Measurements from ENCODE around the gene TCERG1. TPM values are rescaled to one million over a fixed set of nuclear protein-coding genes. Genes with fewer than 3 reads are reported as not detected.
A peak's percentile ranks its signal among the peaks of the same experiment; 100 is the strongest.

Gene TCERG1
- total RNA-seq = 146 and 155 TPM in 2 replicates

DNA sequence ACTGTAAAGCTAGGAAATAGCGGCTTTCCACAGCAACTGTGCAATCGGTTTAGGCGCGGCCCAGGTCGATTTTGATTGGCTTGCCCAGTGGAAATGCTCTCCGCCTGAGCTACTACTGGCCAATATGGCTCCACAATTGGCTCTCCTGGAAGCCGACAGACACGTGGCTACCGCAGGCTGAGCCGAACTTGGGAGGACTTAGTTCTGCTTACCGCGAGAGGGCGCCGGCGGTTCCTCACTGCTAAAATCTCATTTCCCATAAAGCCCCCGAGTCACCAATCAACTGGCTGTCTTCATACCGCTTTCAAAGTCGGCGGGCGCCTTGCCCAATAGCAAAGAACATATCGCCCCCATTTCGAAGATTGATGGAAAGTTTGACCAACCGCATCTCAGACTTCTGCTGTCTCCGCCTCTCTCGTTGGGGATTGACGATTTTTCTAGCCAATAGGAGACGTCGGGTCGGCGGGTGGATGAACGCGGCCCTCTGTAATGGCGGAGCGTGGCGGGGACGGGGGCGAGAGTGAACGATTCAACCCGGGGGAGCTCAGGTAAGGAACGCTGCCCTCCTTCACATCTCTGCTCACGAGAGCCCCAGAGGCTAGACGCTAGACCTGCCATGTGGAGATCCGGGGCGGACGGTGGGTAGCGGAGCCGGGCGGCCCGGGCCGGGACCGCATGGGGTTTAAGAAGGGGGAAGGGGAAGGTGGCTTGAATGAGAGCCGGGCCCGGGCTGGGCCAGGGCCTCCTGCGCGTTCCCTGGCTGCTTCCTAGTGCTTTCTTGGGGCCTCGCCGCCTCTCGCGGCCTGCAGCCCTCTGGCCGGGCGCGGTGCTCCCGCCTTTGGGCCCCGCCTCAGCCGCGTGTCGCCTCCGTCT lies at the start of gene TCERG1:
TSS of gene TCERG1 (plus strand) at position 473 of the 873 bp plus-strand sequence. CDS start at position 490, 17 bp downstream.
- Mint-ChIP-seq H3K9me3 (no peaks in the 10 kb centered on the region), H3K27me3 (peaks cover 3% of the 10 kb centered on the region), H3K36me3 (ENCODE audit: low read depth) (peaks cover 16% of the 10 kb centered on the region), H3K27ac (peak within 1 kb of the TSS; percentile 100), H3K4me3 (peak within 1 kb of the TSS; percentile 100), H3K4me1 (peaks cover 27% of the 10 kb centered on the region)
- DNase-seq = peak; percentile 99
- intact Hi-C loops (cut with micrococcal nuclease) = loop anchor here (1.0 kb wide), 2 partner anchors 244 to 265 kb away; partner anchors contain the start of genes LARS1 and RBM27

DNA sequence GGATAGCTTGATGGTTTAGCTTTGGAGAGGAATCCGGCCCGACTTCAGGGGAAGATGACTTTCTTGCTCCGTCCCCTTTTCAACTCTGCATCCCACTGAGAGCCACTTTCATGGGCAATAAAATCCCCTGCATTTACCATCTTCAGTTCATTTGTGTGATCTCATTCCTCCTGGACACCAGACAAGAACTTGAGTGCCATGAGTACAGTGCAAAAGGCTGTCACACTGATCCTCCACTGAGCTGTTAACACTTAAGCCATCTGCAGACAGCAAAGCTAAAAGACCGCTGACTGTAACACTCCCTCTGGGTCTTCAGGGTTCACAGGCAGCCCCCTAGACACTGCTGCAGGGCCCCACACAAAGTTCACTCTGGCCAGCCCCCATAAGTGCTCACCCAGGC lies 48.3 kb upstream of the TCERG1 start:
- Mint-ChIP-seq H3K4me1 (no peaks in the 10 kb centered on the region), H3K27me3 (peaks cover 26% of the 10 kb centered on the region), H3K27ac (no peak overlapping the region), H3K4me3 (no peak overlapping the region), H3K36me3 (ENCODE audit: low read depth) (no peaks in the 10 kb centered on the region), H3K9me3 (no peaks in the 10 kb centered on the region)
- intact Hi-C loops (cut with micrococcal nuclease) = no loop called here
- no peak for DNase-seq

DNA sequence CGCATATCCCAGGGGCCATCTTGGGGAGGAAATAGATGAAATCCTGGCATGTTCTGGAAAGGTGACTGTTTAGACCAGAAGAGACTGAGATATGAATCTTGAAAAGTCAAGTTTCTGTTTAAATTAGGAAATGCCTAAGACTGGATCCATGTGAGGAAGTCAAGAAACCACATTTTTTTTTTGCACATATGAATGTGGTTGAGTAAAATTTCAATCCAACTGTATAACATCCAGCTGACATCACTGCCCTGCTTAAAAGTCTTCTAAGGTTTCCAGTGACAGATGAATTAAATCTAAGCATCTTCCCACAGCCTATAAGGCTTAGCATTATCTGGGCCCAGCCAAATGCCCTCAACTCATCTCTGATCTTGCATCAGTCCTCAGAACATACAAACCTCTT lies 47.7 kb upstream of the TCERG1 start:
- intact Hi-C loops (cut with micrococcal nuclease) = no loop called here

DNA sequence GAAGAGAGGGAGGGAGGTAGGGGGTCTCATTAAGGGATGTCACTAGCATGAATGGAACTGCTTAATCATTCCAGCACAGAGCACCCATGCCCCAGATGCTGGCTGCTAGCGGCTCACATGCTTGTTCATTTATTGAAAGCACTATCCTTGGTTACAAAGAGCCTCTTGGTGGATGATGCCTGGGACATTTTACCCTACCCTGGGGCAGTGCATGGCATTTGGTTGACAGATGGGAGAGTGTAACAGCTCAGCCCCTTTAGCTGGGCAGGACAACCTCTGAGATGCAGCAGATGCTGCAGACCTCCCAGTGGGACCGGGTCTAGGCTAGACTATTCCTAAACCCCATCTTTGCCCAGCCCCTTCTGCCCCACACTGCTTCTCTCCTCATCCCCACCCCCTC lies 46.9 kb upstream of the TCERG1 start:
- H3K27me3 Mint-ChIP-seq = peaks cover 24% of the 10 kb centered on the region
- no peak overlapping the region for H3K4me3 Mint-ChIP-seq
- no peak overlapping the region for H3K27ac Mint-ChIP-seq
- intact Hi-C loops (cut with micrococcal nuclease) = no loop called here
- no peaks in the 10 kb centered on the region for H3K9me3 Mint-ChIP-seq
- no peak for DNase-seq
- no peaks in the 10 kb centered on the region for H3K4me1 Mint-ChIP-seq
- H3K36me3 Mint-ChIP-seq (ENCODE audit: low read depth) = no peaks in the 10 kb centered on the region

More for the DNA sequence above, 47.7 kb upstream of the TCERG1 start:
- DNase-seq = no peak
- H3K4me1 Mint-ChIP-seq = no peaks in the 10 kb centered on the region
- peaks cover 28% of the 10 kb centered on the region for H3K27me3 Mint-ChIP-seq
- no peaks in the 10 kb centered on the region for H3K9me3 Mint-ChIP-seq
- H3K4me3 Mint-ChIP-seq = no peak overlapping the region
- no peaks in the 10 kb centered on the region for H3K36me3 Mint-ChIP-seq (ENCODE audit: low read depth)
- no peak overlapping the region for H3K27ac Mint-ChIP-seq

DNA sequence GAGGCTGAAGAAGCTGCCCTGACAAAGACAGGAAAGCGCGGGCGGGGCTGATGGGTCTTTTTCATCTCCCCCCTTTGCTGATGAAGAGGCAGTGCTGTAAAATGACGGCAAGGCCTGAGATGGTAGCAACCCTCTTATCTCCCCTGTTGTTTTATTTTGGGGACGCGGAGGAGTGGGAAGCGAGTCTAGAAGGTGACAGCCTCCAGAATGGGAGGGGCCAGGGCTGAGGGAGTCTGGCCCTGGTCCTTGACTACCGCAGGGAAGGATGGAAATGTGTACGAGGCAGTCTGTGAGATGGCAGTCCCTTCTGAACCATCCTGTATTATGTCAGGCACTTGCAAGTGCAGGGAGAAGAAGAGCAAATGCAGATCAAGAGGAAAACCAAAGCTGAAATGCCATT lies 46.1 kb upstream of the TCERG1 start:
- no peaks in the 10 kb centered on the region for H3K9me3 Mint-ChIP-seq
- H3K4me1 Mint-ChIP-seq = no peaks in the 10 kb centered on the region
- no peak overlapping the region for H3K27ac Mint-ChIP-seq
- peaks cover 24% of the 10 kb centered on the region for H3K27me3 Mint-ChIP-seq
- no peak for DNase-seq
- intact Hi-C loops (cut with micrococcal nuclease) = no loop called here
- no peaks in the 10 kb centered on the region for H3K36me3 Mint-ChIP-seq (ENCODE audit: low read depth)
- H3K4me3 Mint-ChIP-seq = no peak overlapping the region

DNA sequence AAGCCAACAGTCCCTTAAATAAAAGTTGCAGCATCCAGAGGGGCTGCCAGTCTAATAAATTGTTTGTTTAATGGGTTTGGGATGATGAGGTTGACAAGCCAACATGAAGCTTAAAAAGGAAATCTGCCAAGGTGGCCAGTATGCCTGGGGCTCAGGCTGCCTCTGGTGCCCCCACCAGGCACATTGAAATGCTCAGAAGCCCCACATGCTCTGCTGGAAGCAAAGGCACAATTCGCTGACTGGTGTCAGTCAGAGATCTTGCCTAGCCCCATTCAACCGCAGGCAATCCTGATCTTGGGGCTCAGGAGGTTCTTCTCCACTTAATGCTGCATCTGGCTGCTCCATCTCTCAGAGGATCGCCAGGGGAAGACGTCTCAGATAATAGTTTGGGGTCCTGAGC lies 44.2 kb upstream of the TCERG1 start:
- Mint-ChIP-seq H3K4me1 (no peaks in the 10 kb centered on the region), H3K36me3 (ENCODE audit: low read depth) (no peaks in the 10 kb centered on the region), H3K4me3 (no peak overlapping the region), H3K27ac (no peak overlapping the region), H3K9me3 (no peaks in the 10 kb centered on the region), H3K27me3 (peaks cover 21% of the 10 kb centered on the region)
- intact Hi-C loops (cut with micrococcal nuclease) = no loop called here
- DNase-seq = no peak

DNA sequence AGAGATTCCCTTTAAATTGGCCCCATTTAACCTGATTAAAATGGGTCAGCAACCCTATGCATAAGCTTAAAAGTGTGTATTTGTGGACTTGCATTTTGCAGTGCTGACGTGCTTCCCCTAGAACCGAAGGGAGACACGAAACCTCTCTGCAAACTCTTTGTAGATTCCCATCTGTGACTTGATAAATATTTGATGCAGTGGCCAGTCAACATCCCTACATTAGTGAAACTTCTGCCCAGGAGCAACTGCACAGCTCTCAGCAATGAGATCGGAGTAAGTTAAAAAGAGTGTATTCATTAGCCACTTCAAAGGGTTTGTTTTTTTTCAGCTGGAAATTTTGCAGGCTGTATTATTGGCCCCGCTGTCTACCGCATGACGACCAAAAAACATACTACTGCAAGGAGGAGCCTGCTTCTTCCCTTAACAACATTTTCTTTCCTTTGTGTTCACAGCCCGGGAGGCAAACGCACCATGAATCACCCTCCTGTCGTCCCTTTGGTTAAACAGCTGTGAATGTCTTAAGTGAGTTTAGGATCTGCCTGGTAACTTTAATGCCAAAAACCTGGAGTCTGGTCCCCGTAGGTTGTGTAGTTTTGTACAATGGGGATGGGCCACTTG lies 38.0 kb upstream of the TCERG1 start:
- Mint-ChIP-seq H3K9me3 (no peaks in the 10 kb centered on the region), H3K4me1 (no peaks in the 10 kb centered on the region), H3K36me3 (ENCODE audit: low read depth) (no peaks in the 10 kb centered on the region), H3K4me3 (no peak overlapping the region), H3K27me3 (peaks cover 10% of the 10 kb centered on the region), H3K27ac (no peak overlapping the region)
- DNase-seq = no peak
- intact Hi-C loops (cut with micrococcal nuclease) = no loop called here

DNA sequence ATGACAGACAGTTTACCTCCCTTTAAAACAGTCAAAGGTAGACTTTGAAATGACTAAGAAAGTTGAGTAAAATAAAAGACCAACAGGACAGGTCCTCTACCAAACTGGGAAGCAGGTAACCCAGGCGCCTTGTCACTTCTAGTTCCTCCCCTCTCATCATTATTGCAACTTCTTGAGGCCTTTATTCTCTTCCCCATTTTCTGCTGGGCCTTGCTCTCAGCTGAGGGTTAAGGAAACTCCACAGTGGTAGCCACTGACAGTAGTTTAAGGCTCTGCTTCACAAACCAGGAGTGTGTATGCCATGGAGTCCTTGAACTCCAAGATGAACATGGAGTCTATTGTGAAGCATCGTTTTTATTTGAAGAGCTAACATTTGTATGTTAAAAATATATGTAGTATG lies 36.9 kb upstream of the TCERG1 start:
- no peak overlapping the region for H3K4me3 Mint-ChIP-seq
- intact Hi-C loops (cut with micrococcal nuclease) = no loop called here
- H3K27me3 Mint-ChIP-seq = peaks cover 11% of the 10 kb centered on the region
- H3K9me3 Mint-ChIP-seq = no peaks in the 10 kb centered on the region
- no peak overlapping the region for H3K27ac Mint-ChIP-seq
- DNase-seq = no peak
- no peaks in the 10 kb centered on the region for H3K4me1 Mint-ChIP-seq
- H3K36me3 Mint-ChIP-seq (ENCODE audit: low read depth) = no peaks in the 10 kb centered on the region

DNA sequence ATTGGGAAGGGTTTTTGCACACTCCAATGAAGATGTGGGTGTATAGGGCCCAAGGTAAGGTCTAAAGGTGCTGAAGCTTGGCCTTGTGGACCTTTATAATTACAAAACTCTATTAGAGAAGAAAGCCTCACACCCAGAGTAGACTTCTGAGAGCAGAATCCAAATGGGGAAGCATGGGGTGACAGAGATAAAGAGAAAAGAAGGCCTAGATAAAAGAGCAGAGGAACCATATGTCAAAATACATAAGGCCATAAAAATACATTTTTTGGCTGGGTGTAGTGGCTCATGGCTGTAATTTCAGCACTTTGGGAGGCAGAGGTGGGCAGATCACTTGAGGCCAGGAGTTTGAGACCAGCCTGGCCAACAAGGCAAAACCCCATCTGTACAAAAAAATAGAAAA lies 27.4 kb upstream of the TCERG1 start:
- no peak overlapping the region for H3K27ac Mint-ChIP-seq
- intact Hi-C loops (cut with micrococcal nuclease) = no loop called here

DNA sequence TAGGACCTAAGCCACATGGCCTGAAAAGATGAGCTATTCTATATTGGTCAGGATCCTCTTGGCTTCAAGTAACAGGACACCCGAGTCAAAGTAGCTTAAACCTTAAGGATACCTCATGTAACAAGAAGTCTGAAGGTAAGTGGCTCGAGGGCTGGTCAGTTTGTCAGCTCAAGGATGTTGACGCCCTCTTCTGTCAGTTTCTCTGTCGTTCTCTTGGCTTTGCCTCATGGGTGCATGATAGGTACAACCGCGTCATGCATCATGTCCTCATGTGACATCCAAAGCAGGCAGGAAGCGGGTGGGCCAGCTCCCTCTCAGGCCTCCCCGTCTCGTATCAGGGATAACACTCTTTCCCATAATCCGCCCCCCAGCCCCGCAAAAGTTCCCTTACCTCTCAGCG lies 22.1 kb upstream of the TCERG1 start:
- H3K4me1 Mint-ChIP-seq = peaks cover 6% of the 10 kb centered on the region
- H3K27ac Mint-ChIP-seq = no peak overlapping the region
- no peak for DNase-seq
- peaks cover 5% of the 10 kb centered on the region for H3K27me3 Mint-ChIP-seq
- H3K4me3 Mint-ChIP-seq = no peak overlapping the region
- no peaks in the 10 kb centered on the region for H3K9me3 Mint-ChIP-seq
- intact Hi-C loops (cut with micrococcal nuclease) = loop anchor here (5.0 kb wide), 1 partner anchor 728 kb away; no protein-coding TSS in a partner anchor
- H3K36me3 Mint-ChIP-seq (ENCODE audit: low read depth) = no peaks in the 10 kb centered on the region

More for the DNA sequence above, 27.4 kb upstream of the TCERG1 start:
- Mint-ChIP-seq H3K4me1 (no peaks in the 10 kb centered on the region), H3K4me3 (no peak overlapping the region), H3K9me3 (no peaks in the 10 kb centered on the region), H3K36me3 (ENCODE audit: low read depth) (no peaks in the 10 kb centered on the region), H3K27me3 (peaks cover 10% of the 10 kb centered on the region)
- DNase-seq = no peak

DNA sequence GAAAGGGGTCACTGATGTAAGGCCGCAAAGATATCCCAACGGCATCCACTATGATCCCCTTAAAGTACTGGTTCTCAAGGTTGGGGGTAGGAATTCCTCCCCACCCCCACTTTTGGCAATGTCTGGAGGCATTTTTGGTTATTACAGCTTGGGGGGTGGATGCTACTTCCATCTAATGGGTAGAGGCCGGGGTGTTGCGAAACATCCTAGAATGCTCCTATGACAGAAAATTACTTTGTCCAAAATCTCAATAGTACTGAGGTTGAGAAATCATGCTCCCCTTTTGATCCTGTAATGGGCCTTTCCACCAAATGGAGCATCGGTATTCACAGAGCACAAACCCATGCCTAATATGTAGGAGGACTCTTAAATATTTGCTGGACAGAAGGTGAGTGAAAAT lies 20.8 kb upstream of the TCERG1 start:
- Mint-ChIP-seq H3K9me3 (no peaks in the 10 kb centered on the region), H3K4me3 (no peak overlapping the region), H3K27me3 (peaks cover 11% of the 10 kb centered on the region), H3K4me1 (peaks cover 6% of the 10 kb centered on the region), H3K36me3 (ENCODE audit: low read depth) (no peaks in the 10 kb centered on the region), H3K27ac (no peak overlapping the region)
- intact Hi-C loops (cut with micrococcal nuclease) = loop anchor here (5.0 kb wide), 1 partner anchor 729 kb away; no protein-coding TSS in a partner anchor
- DNase-seq = no peak

DNA sequence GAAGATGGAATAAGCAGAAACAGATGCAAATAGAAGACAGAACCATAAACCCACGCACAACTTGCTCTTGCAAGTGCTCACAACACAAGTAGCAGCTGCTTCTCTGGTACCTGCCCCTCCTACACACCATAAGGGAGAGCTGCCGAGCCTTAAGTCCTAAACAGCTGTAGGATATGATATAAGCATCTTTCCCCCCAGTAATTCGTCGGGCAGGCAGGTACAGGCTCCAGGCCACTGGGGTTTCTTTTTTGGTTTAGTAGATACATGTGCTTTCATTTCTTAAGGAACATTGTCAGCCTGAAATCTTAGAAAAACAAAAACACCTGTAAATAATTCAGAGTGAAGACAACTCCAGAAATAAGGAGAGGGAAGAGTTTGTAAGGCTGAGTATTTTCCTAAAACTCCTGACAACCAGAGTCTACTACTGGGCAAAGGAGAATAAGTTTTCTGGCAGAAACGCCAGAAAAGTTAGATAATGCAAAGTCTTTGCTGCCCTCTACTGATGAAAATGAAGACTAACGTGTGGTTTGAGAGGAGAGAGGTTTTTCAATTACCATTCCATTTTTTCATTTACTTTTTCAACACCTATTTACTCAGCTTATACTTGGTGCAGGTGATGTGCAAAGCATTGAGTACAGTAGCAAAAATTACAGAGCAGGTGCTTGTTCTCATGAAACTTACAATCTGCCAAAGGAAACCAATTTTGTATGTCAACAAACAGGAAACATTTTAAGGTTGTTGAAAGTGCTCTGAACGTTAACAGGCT lies 20.1 kb upstream of the TCERG1 start:
- intact Hi-C loops (cut with micrococcal nuclease) = loop anchor here (1.0 to 5.0 kb wide), 2 partner anchors 136 to 730 kb away; no protein-coding TSS in a partner anchor
- Mint-ChIP-seq H3K27me3 (peaks cover 9% of the 10 kb centered on the region), H3K27ac (no peak overlapping the region), H3K9me3 (no peaks in the 10 kb centered on the region), H3K4me3 (no peak overlapping the region), H3K36me3 (ENCODE audit: low read depth) (no peaks in the 10 kb centered on the region), H3K4me1 (peaks cover 6% of the 10 kb centered on the region)
- DNase-seq = peak; percentile 63

DNA sequence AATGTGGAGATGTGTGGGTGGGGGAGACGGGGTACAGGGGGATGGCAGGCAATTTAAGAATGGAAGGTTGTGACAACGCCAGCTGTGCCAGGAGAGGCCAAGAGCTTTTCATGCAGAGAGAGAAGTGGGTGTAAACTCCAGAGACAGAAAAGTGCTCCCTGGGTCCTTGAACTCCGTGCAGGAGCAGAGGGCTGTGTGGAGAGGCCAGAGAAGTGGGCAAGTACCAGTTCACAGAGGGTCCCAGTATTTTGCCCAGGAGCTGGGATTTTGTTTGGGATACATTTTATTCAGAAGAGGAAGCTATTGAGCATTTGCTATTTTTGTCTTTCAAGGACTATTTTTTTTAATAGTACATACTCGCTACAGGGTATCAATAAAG lies 19.5 kb upstream of the TCERG1 start:
- H3K4me1 Mint-ChIP-seq = peaks cover 6% of the 10 kb centered on the region

More for the DNA sequence above, 19.5 kb upstream of the TCERG1 start:
- Mint-ChIP-seq H3K36me3 (ENCODE audit: low read depth) (no peaks in the 10 kb centered on the region), H3K27me3 (peaks cover 12% of the 10 kb centered on the region), H3K4me3 (no peak overlapping the region), H3K27ac (no peak overlapping the region), H3K9me3 (no peaks in the 10 kb centered on the region)
- intact Hi-C loops (cut with micrococcal nuclease) = loop anchor here (1.0 to 5.0 kb wide), 2 partner anchors 136 to 730 kb away; no protein-coding TSS in a partner anchor
- DNase-seq = no peak
